Measurements from ENCODE around the gene SCTR. TPM values are rescaled to one million over a fixed set of nuclear protein-coding genes. Genes with fewer than 3 reads are reported as not detected.

The SCTR gene
- polyA plus RNA-seq, 3 donors = 7.4 to 11.2 (median 8.3) TPM

DNA sequence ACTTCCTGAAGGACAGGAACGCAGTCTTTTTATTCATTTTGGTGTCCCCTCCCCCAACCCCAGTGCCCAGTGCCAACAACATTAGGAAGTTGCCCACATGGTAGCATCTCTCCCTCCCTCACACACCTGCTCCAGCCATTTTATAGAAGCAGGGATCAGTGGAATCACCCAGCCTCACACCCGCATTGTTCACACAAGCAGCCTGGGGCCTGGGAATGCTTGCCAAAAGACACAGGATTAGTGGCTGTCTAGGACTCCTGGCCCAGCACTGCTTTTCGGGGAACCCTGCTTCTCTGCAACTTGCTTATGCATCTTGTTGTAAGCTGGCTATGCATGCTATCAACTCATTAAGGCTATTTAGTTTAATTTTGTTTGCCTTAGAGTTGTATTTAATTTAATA lies 74.8 kb downstream of the SCTR start:
- no peak for DNase-seq (ENCODE audit: low read depth in 3 of 3, low spot score in 2 of 3)

DNA sequence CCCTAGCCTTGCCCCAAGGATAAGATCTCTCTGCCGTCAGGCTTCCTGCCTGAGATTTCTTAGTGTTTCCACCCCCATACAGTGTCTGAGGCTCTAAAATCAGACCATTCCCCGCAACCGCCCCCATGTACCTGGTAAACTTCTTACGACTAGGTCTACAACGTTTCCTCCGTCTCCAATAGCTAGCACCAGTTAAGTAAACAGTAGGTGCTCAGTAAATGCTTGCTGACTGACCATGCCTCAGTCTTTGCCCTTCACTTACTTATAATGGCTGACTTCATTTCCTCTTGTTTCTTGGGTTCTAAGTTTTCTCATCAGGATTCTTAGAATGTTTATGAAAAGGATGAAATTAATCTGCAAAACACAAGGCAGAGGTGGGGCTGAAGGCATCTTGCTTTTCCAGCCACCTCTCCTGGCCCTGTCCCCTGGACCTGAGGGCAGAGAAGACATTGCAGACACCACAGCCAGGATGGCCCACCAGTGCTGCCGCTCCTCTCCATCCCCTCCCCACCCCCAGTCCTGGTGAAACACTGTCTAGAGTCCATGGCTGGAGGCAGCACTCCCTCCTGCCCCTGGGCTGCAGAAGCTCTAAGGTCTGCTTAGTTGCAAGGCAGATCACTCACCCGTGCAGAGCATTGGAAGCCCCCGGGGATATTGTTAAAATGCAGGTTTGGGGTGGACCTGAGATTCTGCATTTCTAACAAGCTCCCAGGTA lies 75.7 kb downstream of the SCTR start:
- DNase-seq (ENCODE audit: low read depth in 3 of 3, low spot score in 2 of 3) = no peak

DNA sequence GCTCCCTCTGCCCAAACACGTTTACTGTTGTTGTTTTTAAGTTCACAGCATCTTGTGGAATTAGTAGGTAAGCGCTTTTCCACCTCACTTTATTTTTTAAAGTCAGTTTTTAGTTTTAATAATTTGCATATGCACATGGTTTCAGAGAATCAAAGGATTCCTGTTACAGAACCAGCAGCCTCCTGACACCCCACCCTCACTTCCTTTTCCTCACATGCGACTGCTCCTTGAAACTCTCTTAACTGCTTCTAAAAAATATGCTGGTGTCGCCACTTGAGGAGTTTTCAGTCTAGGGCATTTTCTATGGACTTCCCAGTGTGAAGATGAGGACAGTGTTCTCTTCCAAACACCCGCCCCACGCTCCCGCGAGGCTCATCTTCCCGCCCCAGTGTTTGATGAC lies 78.2 kb downstream of the SCTR start:
- no peak for DNase-seq (ENCODE audit: low read depth in 3 of 3, low spot score in 2 of 3)

DNA sequence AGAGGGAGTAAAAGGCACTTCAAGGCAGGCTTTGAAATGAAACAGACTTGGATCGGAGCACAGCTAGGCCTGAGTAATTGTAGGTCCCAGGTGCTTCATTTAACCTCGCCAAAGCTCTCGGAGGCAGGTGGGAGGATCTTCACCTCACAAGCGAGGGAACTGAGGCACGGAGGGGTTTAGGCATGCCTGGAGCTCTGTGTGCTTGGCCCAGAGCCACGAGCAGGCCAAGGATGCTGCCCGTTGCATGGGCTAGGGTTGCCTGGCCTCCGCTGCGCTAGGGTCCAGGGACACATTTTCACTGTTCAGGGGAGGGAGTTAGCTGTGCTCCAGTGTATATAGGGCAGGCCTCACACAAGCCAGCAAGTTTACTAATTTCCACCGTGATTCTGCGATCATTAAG lies 81.4 kb downstream of the SCTR start:
- no peak for DNase-seq (ENCODE audit: low read depth in 3 of 3, low spot score in 2 of 3)

DNA sequence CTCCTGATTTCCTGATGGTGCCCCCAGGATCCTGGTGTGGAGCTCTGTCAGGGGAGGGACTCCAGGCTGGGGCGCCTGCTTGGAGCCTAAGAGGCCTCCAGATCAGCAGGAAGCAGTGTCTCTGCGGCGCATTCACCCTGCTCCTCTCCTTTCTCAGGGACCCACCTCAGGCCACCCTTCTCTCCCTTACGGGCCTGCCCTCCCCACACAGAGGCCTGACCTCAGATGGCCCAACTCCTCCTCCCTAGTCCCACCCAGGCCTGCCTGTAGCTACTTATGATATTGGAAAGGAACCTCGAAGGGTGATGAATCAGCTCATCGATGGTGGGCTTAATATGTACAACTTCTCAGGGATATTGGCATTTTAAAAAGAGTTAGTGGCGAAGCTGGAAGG lies 82.1 kb downstream of the SCTR start:
- no peak for DNase-seq (ENCODE audit: low read depth in 3 of 3, low spot score in 2 of 3)

DNA sequence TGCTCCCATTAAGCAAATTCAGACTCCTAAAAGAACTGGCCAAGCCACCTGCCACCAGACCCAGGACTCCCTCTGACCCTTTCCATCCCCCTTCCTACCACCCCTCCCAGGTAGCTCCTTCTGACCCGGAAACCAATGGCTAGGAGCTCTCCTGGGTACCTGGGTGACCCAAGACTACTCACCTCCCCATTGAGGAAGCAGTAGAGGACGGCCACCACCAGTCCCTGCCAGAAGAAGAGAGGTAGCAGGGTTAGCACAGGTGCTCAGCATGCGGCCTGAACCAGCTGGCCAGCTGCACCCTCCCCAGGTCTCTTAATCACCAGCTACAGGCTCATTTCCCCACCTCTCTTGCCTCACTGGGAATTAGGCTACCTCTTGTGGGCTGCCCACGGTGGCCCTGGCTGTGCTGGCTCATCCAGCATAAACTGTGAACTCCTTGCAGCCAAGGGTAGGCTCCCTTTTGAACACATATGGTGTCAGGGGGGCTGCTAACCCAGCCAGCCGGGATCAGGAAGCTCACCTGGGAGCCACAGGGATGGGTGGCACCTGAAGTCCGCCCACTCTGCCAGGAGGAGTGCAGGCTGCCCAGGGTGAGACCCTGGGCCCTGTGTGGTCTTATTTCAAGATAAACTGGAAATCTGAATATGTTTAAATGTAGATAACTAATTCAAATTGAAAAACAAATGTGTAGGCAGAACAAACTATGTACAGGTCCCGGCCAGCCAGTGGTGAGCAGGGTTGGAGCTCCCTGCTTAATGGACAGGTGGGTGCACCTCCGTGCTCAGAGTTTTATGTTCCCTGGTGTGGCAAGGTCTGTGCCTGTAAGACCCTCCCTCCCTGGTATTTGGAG lies 82.7 kb downstream of the SCTR start:
- no peak for DNase-seq (ENCODE audit: low read depth in 3 of 3, low spot score in 2 of 3)

DNA sequence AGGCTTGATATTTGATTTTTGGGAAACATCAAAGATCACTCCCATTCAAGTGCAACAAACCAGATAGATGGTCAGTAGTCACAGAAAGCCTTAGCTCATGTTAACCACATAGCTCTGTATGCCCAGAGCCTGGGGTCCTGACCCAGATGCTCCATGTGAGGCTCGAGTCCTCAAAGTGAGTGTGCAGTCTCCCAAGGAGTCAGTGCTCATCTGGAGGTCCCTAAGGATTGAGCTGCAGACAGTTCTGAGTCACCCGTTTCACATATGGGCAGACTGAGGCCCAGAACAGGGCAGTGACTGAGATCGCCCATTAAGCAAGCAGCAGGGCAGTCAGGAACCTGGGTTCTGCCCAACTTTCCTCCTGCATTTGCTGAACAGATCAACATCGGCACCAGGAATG lies 83.4 kb downstream of the SCTR start:
- no peak for DNase-seq (ENCODE audit: low read depth in 3 of 3, low spot score in 2 of 3)

DNA sequence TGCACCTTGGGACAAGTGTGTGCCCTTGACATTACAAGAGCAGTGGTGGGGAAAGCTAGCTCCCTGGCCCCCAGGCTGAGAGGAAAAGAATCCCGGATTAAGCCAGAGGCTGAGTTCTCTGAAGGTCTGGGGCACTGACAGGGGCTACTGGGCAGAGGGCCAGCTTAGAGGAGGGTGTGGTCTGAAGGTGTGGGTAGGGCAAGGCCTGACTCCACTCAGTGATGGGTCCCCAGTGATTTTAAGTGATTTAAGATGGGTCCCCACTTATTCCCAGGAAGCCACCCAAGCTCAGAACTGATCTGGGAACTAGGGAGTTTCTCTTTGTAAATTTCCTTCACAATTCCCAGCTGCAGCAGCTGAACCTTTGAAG lies 83.8 kb downstream of the SCTR start:
- DNase-seq (ENCODE audit: low read depth in 3 of 3, low spot score in 2 of 3) = no peak

DNA sequence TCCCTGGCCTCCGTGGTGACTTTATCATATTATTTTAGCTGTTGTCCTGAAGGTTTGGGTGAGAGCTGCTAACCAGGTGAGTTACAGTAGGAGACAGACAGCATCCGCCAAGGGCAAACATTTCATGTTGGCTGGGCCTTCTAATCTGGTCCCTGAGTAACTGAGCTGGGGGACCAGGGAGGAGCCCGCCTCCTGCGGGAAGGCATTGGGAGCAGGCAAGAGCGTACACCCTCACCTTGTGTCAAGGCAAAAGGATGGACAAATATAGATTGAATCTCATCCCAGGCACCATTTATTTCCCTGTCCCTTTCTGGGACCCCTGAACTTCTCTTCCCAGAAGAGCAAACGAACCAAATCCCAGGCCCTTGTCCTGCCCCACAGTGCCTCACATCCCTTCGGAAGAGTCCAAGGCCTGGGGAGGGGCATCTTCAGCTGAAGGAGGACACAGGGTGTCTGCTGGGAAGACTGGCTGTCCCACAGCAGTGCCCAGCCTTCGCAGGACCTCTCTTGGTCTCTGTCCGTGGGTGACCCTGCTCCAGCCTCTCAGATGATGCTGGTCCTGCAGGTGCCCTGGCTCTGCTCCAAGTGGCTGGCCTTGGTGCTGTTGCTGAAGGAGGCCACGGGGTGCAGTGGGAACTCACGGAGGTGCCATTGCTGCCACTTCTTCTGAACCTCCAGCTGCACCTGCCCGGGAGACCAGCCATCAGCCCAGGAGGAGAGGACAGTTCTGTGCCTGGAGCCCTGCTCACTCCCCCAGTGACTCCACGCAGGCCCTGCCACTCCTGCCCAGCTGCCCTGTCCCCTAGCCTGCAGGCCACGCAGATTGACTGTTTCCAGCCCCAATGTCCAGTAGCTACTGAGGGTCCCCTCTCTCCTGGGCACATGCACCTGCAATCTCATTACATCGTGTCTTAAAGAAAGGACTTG lies 84.4 kb downstream of the SCTR start:
- no peak for DNase-seq (ENCODE audit: low read depth in 3 of 3, low spot score in 2 of 3)

DNA sequence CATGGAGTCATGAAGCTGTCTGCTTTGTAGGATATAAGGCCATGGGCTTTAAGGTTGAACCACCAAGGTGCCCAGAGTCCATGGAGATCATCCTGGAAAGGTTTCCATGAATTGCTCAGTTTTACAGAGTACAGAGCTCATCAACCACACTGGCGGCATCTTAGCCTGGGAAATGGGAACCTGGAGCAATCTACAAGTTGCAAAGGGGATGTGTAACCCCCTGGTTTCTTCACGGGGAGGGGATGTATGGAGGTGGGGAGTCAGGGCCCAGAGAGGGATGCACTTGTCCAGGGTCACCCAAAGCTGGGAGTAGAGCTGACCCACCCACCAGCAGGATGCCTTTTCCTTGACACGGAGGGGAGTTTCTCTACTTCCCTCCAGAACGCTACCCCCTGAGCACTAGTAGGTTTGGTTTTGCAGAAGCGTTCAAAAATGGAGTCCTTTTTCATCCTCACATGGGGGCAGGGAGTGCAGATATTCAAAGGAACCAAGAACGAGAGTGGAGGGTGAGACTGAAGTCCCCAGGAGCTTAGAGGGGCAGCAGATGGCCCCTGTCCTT lies 85.5 kb downstream of the SCTR start:
- DNase-seq (ENCODE audit: low read depth in 3 of 3, low spot score in 2 of 3) = no peak

DNA sequence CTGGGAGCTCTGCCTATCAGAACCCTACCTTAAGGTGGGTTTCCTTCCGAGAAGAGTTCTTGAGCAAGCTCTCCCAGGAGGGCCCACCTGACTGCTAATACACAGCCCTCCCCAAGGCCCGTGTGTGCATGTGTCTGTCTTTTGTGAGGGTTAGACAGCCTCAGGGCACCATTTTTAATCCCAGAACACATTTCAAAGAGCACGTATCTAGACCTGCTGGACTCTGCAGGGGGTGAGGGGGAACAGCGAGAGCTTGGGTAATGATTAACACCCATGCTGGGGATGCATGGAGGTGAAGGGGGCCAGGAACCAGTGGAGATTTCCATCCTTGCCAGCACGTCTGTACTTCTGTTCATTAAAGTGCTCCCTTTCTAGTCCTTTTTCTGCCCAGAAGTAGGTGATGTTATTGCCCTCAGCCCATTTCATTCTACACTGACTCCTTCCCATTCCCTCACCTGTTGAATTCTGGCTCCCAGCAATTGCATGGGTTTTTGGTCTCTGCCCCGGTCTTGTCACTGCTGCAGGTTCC lies 86.1 kb downstream of the SCTR start:
- DNase-seq (ENCODE audit: low read depth in 3 of 3, low spot score in 2 of 3) = no peak

DNA sequence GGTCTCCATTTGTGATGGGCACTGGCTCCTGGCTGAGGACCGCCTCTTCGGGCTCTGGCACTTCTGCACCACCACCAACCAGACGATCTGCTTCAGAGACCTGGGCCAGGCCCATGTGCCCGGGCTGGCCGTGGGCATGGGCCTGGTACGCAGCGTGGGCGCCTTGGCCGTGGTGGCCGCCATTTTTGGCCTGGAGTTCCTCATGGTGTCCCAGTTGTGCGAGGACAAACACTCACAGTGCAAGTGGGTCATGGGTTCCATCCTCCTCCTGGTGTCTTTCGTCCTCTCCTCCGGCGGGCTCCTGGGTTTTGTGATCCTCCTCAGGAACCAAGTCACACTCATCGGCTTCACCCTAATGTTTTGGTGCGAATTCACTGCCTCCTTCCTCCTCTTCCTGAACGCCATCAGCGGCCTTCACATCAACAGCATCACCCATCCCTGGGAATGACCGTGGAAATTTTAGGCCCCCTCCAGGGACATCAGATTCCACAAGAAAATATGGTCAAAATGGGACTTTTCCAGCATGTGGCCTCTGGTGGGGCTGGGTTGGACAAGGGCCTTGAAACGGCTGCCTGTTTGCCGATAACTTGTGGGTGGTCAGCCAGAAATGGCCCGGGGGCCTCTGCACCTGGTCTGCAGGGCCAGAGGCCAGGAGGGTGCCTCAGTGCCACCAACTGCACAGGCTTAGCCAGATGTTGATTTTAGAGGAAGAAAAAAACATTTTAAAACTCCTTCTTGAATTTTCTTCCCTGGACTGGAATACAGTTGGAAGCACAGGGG lies 87.1 kb downstream of the SCTR start:
- no peak for DNase-seq (ENCODE audit: low read depth in 3 of 3, low spot score in 2 of 3)

DNA sequence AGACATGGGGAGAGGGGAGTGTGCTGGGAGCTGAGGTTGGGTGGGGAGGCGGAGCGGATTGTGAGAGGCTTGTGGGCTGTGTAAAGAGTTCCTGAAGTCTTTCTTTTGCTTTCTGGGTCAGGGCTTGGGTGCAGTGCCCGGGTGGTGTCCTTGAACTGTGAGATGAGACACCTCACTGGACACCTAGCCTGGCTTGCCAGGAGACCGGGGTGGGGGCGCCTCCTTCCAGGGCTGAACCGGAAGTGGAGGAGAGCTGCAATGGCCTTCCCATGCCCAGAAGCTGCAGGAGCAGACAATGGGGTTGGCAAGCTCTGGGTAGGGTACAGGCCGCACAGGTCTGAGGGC lies 88.4 kb downstream of the SCTR start:
- DNase-seq (ENCODE audit: low read depth in 3 of 3, low spot score in 2 of 3) = no peak

DNA sequence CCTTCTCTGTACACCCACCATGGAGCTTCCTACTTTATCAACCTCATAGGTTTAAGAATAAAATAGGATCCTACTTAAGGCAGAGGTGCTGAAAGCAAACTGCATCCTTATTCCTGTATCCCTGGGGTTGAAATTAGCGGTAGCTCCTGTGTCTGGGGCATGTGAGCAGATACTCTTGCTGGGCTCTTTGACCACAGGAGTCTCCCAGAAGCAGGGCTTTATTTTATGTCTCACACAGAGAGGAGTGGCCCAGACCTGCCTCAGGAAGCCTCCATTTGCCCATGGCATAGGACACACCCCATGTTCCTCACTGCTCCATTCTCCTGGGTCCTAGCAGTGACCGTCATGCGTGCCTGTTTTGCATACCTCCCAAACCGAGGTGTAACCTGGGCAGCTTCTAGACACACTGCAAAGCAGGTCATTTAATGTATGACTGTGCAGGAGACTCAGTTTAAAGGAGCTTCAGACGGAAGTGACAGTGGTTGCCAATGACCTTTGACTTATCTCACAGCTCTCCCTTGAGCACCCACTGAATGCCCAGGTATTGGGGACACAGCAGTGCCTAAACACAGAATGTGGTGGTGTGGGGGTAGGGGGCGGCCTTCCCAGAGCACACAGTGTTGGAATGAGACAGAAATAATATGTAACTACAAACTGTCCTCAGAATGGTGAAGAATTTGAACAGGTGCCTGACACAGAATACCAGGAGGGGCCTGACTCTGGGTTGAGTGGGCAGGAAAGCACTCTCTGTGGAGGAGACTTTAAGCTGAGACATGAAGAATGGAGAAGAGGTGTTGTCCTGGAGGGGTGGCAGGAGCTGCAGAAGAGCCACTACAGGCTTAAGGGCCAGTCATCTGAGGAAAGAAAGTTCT lies 89.0 kb downstream of the SCTR start:
- DNase-seq (ENCODE audit: low read depth in 3 of 3, low spot score in 2 of 3) = no peak

DNA sequence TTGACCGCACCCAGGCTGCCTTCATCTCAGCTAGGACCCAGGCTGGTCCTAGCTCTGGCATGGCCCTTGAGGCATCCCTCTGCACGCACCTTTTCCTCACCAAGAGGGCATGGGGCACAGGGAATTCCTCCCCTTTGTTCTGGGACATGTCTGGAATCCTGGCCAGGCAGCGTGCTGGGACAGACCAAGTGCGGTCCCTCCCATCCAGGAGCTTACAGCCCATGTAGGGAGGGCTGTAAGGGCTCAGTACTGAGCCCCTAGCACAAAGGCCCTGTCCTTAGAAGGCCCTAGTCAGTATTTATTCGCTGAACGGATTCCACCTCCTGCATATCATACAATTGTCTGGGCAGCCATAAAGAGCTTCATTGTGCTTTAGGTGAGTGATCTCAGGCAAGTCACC lies 89.6 kb downstream of the SCTR start:
- no peak for DNase-seq (ENCODE audit: low read depth in 3 of 3, low spot score in 2 of 3)

DNA sequence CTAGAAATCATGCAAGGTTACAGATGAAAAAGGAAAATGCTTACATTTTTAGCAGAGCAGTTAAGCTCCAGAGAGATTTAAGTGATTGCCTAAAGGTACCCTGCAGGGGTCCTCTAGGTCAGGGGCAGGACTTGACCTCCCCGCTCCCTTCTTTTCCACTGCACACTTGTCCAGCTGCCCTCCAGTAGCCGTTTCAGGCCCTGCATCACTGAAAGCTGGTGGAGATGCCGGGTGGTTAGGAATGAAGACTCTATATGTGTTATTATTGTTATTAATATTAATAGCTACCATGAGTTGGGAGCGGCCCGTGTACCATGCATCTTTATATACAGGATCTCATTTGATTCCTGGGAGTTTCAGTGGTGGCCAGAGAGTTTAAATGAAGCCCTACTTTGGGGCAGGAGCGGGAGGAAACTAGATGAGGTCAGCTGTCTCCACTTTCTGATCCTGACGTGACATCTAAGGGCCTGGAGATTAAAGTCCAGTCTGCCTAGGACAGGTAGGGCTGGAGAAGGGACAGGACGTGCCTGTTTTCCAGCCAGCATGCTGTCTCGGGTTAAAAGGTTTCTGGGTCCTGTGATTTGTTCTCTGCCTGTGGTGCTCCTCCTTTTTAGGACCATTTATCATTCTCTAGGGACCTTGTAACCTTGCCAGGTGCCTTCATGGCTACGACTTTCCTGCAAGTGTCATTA lies 90.5 kb downstream of the SCTR start:
- no peak for DNase-seq (ENCODE audit: low read depth in 3 of 3, low spot score in 2 of 3)

DNA sequence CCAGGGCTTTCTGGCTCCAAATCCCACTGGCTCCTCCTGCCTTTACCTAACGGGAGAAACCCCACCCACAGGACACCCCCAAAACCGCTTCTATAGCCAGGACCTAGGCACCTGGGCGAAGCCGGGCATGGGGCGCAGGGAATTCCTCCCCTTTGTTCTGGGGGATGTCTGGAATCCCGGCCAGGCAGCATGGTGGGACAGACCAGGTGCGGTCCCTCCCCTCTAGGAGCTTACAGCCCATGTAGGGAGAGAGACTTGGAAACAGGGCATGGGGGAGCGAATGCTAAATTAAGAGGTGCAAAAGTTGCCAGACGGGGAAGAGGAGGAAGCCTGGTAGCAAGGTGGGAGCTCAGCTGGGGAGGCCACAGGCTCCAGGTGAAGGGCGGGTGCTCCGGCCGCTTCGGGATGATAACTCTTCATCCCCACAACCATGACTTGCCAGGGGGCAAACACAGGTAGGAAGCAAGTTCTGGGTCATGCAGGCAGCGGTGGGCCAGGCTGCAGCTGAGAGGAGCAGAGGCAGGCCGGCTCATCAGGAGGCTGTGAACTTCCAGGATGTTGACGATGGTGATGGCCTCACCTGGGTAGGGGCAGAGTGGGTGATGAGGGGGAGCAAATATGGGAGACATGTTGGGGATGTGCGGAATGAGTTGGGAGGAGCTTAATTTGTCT lies 91.3 kb downstream of the SCTR start:
- DNase-seq (ENCODE audit: low read depth in 3 of 3, low spot score in 2 of 3) = no peak

All from right renal cortex interstitium (tissue), 3 donors.